Esophagus squamous epithelium (tissue), 5 donors: ENCODE results near the gene SLC35E2B. TPM values are rescaled to one million over a fixed set of nuclear protein-coding genes. Genes with fewer than 3 reads are reported as not detected.

Experiments used
- DNase-seq: peaks from one replicate; lab custom pipeline; 2025; lab: John Stamatoyannopoulos, UW
- H3K27ac ChIP-seq, 4 donors: fragments of 200-600 bp; sonication (generic); one replicate each; pipeline ENCODE4 v1.5.1; 2016 to 2019; ENCODE audit warnings: mild to moderate bottlenecking in 1 of 4
- H3K27me3 ChIP-seq, 4 donors: fragments of 200-600 bp; sonication (generic); 1 replicate in 3 of 4; 2 replicates in 1 of 4; pipeline versions ENCODE4 v1.5.1 to v1.6.0; 2017 to 2021; ENCODE audit warnings: antibody characterized with exemption in 1 of 4
- H3K36me3 ChIP-seq, 3 donors: fragments of 200-600 bp; sonication (generic); one replicate each; pipeline ENCODE4 v1.5.1; 2016 to 2019
- H3K4me1 ChIP-seq, 3 donors: fragments of 200-600 bp; sonication (generic); one replicate each; pipeline ENCODE4 v1.5.1; 2017 to 2019
- H3K4me3 ChIP-seq, 4 donors: fragments of 200-600 bp; sonication (generic); 1 replicate in 3 of 4; 2 replicates in 1 of 4; pipeline ENCODE4 v1.5.1; 2016 to 2019; ENCODE audit warnings: mild to moderate bottlenecking in 2 of 4, moderate library complexity in 1 of 4
- H3K9me3 ChIP-seq, 3 donors: fragments of 200-600 bp; sonication (generic); one replicate each; pipeline ENCODE4 v1.5.1; 2016 to 2019
- CTCF ChIP-seq, 6 experiments: fragments of 450-650 bp in 4 of 6; fragments of 200-600 bp in 2 of 6; sonication (generic) in 2 of 6; IDR thresholded peaks; one replicate each; pipeline ENCODE4 v1.5.1; 2016 to 2019; ENCODE audit warnings: antibody characterized with exemption in 6 of 6, mild to moderate bottlenecking in 4 of 6, moderate library complexity in 4 of 6
- POLR2A ChIP-seq, 4 donors: fragments of 450-650 bp; IDR thresholded peaks; one replicate each; pipeline ENCODE4 v1.6.1; 2017; ENCODE audit warnings: antibody characterized with exemption in 4 of 4, mild to moderate bottlenecking in 4 of 4, moderate library complexity in 3 of 4
- WGBS, 2 donors: methylation state at CpG; one replicate each; pipeline ENCODE4 v1.1.5; 2018; 5-methylcytosine and 5-hydroxymethylcytosine counted together
- intact Hi-C: fragments of 100-400 bp; cut with DNase I; formaldehyde crosslinking; loops from one replicate; pipeline ENCODE4 v1.15.0; 2022
- total RNA-seq, 4 donors: library from RNA; depleted of rRNA; stranded (reverse); fragments of >200 nt; gene quantifications; one replicate each; pipeline ENCODE4 v1.1.0, GENCODE V29; 2016
- donor health status: DM: yes; HTN: yes; CAD: no.

Gene SLC35E2B
- total RNA-seq, 4 donors from 2014 or later, result 13.2 to 34.3 (median 25.7) TPM

- WGBS, 2 donors, result 26 to 49% methylated on average over 6 to 14 of the region's 48 CpGs
- Histone ChIP-seq H3K36me3 (peaks cover 0 to 15% (median 0%) of the 10 kb centered on the region in 3 donors), H3K4me1 (peaks cover 21 to 65% (median 31%) of the 10 kb centered on the region in 3 donors), H3K9me3 (no peaks in the 10 kb centered on the region), H3K4me3 (peak overlapping the region; percentile 36 to 63 (median 43)), H3K27ac (peak overlapping the region in 3 of 4 donors; percentile 87 to 90 (median 90)), H3K27me3 (peaks cover 0 to 38% (median 10%) of the 10 kb centered on the region in 4 donors)
- TF ChIP-seq CTCF (IDR thresholded peaks at IDR 0.05), result no peak
- no peak for TF ChIP-seq POLR2A (IDR thresholded peaks at IDR 0.05)
- intact Hi-C loops, result no loop called here
- no peak for DNase-seq
Measured at GRCh38 chr1:1629430-1630190, 63.0 kb downstream of the SLC35E2B start.

- Histone ChIP-seq H3K27ac (peak overlapping the region; percentile 83 to 90 (median 88)), H3K36me3 (peaks cover 0 to 22% (median 0%) of the 10 kb centered on the region in 3 donors), H3K4me1 (peaks cover 21 to 65% (median 31%) of the 10 kb centered on the region in 3 donors), H3K9me3 (no peaks in the 10 kb centered on the region), H3K27me3 (peaks cover 0 to 38% (median 10%) of the 10 kb centered on the region in 4 donors), H3K4me3 (peak overlapping the region; percentile 36 to 63 (median 43))
- intact Hi-C loops, result no loop called here
- DNase-seq, result no peak
- WGBS, 2 donors, result no CpG with 5 or more reads among the region's 53 CpGs
- TF ChIP-seq CTCF (IDR thresholded peaks at IDR 0.05) (no peak), POLR2A (IDR thresholded peaks at IDR 0.05) (peak in 2 of 4 donors; percentile 4 to 24)
Measured at GRCh38 chr1:1628754-1629429, 63.7 kb downstream of the SLC35E2B start.

GRCh38 chr1:1627829-1628753, 64.5 kb downstream of the SLC35E2B start:
- WGBS, 2 donors, result 50 to 66% methylated on average over 2 to 12 of the region's 53 CpGs
- DNase-seq, result no peak
- Histone ChIP-seq H3K27me3 (peaks cover 0 to 38% (median 10%) of the 10 kb centered on the region in 4 donors), H3K36me3 (peaks cover 0 to 26% (median 0%) of the 10 kb centered on the region in 3 donors), H3K4me1 (peaks cover 21 to 69% (median 31%) of the 10 kb centered on the region in 3 donors), H3K4me3 (peak overlapping the region; percentile 36 to 63 (median 43)), H3K9me3 (no peaks in the 10 kb centered on the region), H3K27ac (peak overlapping the region; percentile 83 to 90 (median 88))
- TF ChIP-seq POLR2A (IDR thresholded peaks at IDR 0.05) (no peak), CTCF (IDR thresholded peaks at IDR 0.05) (no peak)
- intact Hi-C loops, result no loop called here

- peak overlapping the region; percentile 36 to 63 (median 43) for H3K4me3 ChIP-seq
- intact Hi-C loops, result no loop called here
- TF ChIP-seq CTCF (IDR thresholded peaks at IDR 0.05) (no peak), POLR2A (IDR thresholded peaks at IDR 0.05) (peak in 1 of 4 donors; percentile 40)
- 45% methylated on average over 5 of the region's 37 CpGs; no CpG with 5 or more reads in 1 of the 2 donors for WGBS, 2 donors
- peaks cover 0 to 26% (median 0%) of the 10 kb centered on the region in 3 donors for H3K36me3 ChIP-seq
- no peaks in the 10 kb centered on the region for H3K9me3 ChIP-seq
- peaks cover 25 to 76% (median 31%) of the 10 kb centered on the region in 3 donors for H3K4me1 ChIP-seq
- H3K27me3 ChIP-seq, result peaks cover 0 to 38% (median 10%) of the 10 kb centered on the region in 4 donors
- no peak for DNase-seq
- peak overlapping the region; percentile 83 to 90 (median 88) for H3K27ac ChIP-seq
Measured at GRCh38 chr1:1627261-1627828, 65.2 kb downstream of the SLC35E2B start.
